Esophagus muscularis mucosa (tissue), 4 donors: ENCODE results near the gene RPL22L1.

Experiments used
- CTCF ChIP-seq, 3 experiments: fragments of 200-600 bp in 2 of 3; fragments of 450-650 bp in 1 of 3; sonication (generic) in 2 of 3; IDR thresholded peaks; one replicate each; pipeline ENCODE4 v1.5.1; 2017 to 2019; ENCODE audit warnings: antibody characterized with exemption in 3 of 3, mild to moderate bottlenecking in 2 of 3, moderate library complexity in 1 of 3
- EP300 ChIP-seq: sonication (generic); formaldehyde crosslinking; IDR thresholded peaks from one replicate; pipeline ENCODE4 v1.6.1; 2017; ENCODE audit warnings: antibody characterized with exemption
- POLR2A ChIP-seq: fragments of 450-650 bp; IDR thresholded peaks from one replicate; pipeline ENCODE4 v1.6.1; 2017; ENCODE audit warnings: antibody characterized with exemption, moderate library complexity, mild to moderate bottlenecking, low read depth

- TF ChIP-seq CTCF (IDR thresholded peaks at IDR 0.05) (no peak), POLR2A (no peak), EP300 (no peak)
Measured at GRCh38 chr3:170836491-170836890, 33.5 kb downstream of the RPL22L1 start.
